ENCODE measurements around the gene PSMB4.

Gene PSMB4

GRCh38 chr1:151444783-151445177 is 45.4 kb downstream of the PSMB4 start:
- DNase-seq: no peak

DNA sequence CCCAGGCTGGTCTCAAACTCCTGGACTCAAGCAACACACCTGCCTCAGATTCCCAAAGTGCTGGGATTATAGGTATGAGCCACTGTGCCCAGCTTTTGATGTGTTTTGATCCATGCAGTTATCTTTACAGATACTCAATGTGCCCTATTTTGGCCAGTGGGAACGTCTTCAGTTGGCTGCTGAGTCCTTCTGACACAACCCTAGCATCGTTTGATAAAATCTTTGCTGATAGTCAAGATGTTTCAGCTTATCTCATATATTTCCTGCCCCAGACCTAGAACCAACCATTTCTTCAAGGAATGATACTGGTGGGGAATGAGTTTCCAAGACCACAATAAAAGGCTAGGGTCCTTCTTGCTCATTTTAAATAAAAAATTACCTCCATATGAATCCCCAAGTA is 48.3 kb downstream of the PSMB4 start:
- DNase-seq: no peak

All from SIG-M5 (cell line).